CD1c-positive myeloid dendritic cell (primary cell): Measurements from ENCODE around the gene NRXN3.

ENCODE experiments used
- DNase-seq: peaks from one replicate; pipeline ENCODE4 v3.0.0-alpha.2; 2016; ENCODE audit errors: extremely low spot score

The NRXN3 gene

DNA sequence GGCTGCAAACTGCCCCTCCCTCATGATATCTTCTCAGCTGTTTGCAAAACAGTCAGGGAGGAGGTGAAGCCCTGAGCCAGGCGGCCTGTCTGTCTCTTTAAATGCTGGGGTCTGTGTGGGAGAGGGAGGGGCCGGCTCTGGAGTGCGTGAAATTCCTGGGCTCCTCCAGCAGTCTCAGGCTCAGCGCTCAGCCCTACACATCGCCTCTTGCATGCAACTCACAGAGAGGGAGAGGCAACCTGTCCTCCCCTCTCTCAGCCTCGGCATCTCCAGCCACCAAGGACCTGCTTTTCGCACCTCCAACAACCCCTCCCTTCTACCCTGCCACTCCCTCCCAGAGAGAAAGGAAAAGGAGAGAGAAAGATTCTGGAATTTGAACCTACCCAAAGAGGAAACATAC is at the start of gene NRXN3:
TSS of gene NRXN3 (plus strand) at position 171 of the 400 bp plus-strand sequence. CDS start 72,721 bp downstream, outside the sequence.
- DNase-seq = no peak

DNA sequence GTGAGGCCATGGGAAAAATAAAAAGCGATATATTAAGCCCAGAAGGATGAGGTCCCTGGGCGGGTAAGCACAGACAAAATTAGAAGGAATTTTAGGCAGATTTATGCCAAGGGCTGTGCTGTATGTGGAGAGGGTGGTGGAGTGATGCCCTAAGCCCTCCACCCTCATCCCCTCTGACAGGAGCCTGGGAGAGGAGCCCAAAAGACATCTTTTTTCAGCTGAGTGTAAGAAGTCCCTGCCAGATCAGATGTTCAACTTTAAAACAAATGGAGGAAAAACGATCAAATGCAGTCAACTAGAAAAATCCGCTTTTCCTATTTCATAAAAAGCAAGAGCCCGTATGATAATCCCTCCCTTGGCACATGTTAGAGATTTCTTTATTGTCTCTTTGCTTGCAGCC is 47.7 kb upstream of the NRXN3 start:
- DNase-seq = no peak

DNA sequence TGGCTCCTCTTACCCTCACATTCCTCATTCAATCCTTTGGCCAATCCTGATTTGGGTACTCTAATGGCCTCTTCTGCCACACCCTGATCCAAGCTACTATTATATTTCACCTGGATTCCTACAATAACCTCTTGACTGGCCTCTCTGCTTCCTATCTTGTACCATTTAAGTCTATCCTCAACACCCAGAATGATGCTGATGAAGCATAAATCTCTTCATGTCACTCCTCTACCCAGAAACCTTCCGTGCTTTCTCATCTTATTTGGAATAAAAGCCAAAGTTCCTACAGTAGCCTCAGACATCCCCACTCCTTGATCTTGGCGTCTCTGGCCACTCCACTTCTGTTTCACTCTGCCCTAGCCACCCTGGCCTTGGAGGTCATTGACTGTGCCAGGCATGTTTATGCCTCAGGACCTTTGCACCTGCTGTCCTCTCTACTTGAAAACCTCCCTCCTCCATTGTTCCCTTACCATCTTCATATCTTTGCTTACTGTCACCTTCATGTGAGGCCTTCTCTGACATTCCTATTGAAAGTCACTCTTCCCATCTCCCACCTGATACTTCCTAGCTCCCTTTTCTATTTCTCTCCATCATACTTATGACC is 46.4 kb upstream of the NRXN3 start:
- no peak for DNase-seq

DNA sequence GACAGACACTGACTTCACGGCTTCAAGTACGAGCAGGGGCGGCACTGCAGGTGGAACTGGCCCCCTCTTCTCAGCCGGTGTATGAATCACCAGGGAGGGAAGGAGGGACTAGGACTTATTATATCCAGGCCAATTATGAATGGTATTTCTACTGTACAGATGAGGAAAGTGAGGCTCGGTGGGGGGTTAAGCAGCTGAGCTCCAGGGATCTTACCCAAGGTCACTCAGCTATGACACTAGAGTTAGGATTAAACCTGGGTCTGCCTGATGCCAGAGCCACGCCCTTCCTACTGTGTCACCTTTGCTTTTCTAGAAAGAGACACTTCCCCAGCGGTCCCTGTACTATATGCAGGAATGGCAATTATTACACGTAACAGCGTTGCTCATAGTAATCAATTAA is 42.2 kb upstream of the NRXN3 start:
- no peak for DNase-seq

DNA sequence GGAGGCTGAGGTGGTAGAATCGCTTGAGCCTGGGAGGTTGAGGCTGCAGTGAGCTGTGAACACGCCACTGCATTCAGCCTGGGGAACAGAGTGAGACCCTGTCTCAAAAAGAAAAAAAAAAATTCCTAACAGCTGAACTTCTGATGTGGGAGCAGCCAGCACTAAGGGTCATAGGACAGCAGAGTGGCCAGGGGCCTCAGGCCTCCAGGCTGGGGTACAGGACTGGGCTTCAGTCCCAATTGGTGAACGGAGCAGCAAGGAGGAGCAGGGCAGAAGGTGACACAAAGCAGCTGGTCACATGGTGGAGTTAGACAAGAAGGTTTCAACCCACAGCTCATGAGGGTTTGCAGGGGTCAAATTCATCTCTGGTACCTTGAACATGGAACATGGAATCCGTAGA is 40.8 kb upstream of the NRXN3 start:
- DNase-seq = no peak

DNA sequence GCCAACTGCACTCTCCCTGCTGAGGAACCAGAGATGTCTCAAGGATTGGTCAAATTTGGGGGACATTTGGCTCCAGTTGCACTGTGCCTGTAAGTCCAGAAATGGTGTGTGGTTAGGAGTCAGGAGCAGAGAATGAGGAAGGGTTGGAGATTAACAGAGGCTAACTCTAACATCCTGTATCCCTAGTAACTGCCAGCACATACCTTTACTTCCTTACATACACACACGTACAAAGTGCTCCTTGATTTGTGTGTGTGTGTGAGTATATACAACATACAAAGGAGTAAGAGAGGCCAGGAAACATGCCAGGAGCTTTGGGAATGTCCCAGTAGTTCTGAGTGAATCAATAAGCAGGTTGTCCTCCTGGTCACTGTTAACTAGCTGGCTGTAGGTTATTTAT is 39.8 kb upstream of the NRXN3 start:
- DNase-seq = no peak

DNA sequence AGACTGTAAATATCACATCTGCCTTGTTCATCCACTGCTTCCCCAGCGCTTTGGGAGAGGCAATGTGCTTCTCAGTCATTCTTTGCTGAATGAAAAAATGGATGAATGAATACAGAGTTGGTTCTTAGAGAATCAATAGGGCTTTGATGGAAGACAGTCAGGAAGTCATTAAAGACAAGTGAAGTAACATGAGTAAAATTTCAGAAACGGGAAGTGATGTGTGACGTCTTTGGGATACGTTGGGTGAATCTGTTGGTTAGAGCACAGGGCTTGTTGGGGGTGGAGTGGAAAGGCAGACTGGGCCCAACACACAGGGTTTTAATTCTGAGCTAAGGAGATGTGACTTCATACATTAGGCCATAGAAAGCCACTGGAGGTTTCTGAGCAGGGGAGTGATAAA is 39.0 kb upstream of the NRXN3 start:
- no peak for DNase-seq

DNA sequence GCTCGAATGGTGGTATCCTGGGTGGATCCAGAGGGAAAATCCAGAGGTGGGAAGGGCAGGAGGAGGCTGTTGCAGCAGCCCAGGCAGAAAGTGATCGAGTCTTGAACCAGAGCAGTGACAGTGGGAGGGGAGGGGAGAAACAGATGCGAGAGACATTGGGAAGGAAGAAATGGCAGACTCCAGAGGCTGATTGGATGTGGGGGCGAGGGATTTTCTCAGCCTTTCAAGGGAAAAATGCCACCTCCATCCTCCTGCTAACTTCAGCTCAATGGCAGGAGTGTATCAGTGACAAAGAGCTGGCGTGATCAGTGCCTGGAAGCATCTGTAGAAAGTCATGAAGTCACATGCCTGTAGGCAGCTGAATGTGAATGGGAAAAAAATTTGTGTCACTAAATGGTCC is 38.6 kb upstream of the NRXN3 start:
- no peak for DNase-seq

DNA sequence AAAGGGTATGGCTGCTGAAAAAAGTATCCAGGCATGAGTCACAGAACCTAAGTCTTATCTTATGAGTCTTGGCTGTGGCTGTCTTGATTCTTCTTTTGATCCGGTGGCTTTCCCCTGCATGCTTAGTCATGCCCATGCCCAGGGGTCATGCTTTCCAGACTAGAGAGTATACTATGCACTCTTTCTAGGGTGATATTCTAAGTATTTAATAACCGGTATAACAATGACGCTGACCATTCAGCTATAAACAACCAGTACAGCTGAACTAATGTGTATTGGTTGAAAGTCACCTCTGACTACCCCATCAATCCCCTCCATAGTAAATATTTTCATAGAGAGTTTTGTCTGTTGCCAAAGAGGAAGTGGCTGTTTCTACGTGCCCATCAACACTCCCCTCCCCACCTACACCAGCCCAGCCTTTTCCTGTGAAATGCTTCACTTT is 34.7 kb upstream of the NRXN3 start:
- DNase-seq = no peak

DNA sequence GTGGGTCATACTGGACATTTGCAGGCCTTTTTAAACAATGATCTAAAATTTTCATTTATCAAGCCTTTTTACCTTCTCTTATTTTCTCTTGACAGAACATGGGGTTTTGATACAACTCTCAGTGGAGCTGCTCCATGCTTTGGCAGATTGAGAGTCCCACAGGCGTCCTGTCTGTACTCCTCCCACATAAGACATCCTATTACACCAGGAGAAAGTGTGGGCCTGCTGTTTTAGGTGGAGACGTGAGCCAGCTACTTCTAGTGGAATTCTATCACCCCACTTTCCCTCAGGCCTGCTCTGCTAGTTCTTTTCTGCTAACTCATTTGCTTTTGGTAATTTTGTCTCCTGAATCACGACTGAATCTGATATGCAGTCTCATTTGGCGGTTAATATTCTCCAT is 33.5 kb upstream of the NRXN3 start:
- DNase-seq = no peak

DNA sequence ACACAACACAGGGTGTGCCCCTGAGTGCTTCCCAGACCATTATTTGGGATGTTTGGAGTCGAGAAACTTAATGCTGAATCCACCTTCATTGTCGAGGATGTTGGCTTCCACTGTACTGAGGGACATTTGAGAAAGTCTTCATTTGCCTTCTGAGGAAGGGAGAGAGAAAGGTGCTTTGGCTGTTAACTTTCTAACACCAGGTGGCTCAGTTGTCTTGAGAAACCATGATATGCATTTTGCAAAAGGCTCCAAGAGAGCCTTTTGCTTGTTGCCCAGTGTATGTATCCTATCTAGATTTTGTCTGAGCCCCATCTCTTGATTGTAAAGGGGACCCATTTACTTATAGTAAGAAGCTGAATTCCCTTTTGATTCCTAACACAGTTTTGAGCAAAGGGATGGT is 28.6 kb upstream of the NRXN3 start:
- DNase-seq = no peak

DNA sequence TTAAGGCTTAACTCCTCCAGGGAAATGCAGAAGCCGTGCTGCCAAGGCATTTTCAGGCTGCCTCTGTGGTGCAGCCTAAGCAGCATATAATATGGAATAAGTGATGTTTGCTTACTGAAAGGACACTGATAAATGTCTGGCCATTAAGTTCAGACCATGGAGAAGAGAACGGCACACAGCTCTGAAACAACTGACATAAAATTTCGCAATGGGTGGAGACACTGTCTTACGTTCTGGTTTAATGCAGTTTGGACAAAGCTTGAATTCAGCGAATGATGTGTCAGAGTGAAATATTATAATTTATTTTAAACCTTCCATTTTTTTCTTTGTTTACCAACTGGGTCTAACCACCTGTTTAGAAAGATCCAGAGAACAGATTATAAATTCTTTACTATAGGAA is 27.2 kb upstream of the NRXN3 start:
- DNase-seq = no peak

DNA sequence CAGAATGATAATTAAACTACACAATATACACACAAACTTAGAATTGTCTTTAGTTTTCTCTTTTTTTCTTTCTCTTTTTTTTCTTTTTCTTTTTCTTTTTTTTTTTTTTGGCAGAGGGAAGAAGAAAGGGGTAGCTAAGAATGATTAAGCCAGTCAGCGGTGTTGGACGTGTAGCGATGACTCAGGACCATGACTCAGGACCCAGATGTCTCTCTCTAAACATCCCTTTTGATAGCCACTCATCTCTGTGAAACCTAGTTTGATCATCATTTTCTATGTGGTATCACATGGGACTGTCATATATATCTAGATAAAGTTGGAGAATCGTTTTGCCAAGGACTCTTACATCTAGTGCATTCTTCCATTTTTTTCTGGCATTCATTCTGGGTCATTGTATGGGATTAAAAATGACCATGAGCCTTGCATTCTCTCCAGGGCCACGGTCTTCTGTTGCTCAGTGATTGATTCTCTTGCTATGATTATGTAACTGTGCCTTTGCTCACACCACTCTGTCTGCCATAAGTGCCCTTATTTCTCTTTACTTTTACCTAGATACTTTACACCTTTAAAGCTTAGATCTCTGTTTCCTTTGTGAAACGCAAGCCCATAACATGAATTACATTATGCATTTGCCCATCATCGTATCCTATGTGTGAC is 26.6 kb upstream of the NRXN3 start:
- DNase-seq = no peak

DNA sequence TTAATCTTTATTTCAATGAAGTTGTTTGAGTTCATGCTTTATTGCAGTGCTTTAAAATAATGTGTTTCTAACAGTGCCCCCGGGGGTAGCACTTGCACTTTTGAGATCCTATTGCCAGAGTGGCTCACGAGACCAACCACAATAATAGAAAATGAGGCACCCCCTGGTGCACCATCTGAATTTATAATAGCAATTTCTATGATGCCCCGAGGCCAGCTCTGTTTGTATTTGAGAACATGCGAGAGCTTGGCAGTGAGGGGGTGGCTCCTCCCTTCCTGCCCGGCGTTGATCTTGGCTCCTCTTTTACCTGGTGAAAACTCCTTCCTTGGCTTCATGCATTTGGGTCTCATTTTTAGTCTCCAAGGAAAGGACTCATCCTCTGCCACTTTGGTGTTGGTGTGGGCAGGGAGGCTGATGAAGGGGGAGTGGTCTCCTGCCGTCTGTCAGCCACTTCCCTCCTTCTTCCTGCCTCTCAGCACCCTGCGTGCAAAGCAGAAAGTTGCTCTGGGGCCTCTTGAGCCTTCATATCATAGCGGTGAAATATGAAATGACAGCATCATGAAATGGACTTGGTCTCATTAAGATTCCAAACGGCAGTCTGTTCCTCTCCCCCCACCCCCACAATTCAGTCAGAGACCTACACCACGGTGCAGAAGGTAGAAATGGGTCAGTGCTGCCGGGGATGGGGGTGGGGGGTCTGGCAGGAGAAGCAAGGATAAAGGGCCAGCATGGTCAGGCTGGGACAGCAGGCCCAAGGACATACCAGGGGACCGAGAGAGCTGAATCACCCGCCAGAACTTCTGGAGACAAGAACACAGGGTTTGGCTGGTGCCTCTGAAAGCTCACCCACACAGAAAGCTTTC is 17.7 kb upstream of the NRXN3 start:
- no peak for DNase-seq

DNA sequence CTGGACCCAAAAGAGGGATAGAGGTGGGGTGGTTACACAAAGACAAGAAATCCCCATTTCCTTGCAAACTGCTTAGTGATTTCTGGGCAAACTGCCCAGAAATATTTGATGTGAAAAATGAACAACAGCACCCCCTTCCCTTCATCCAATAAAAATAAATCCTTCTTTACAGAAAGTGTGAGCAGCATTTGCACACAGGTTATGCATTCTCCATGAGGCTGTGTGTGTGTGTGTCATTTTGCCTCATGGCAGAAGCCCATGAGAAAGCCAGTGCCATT is 17.2 kb upstream of the NRXN3 start:
- no peak for DNase-seq

DNA sequence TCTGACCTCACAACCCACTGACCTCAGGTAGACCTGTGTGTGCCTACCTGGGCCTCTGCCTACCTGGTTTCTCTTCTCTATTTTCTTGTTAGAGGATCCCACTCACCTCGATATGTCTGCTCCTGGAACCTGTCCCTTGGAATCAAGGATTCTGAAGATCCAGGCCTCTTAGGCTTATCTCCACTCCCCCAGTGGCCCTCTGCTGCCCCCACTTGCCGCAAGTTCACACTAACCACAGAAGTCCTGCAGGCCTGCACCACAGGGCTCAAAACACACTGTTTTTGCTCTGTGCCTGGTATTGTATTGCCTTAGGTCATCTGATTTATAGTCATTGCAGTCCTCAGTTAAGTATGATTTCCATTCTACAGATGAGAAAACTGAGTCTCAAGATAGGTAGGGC is 15.3 kb upstream of the NRXN3 start:
- DNase-seq = no peak

DNA sequence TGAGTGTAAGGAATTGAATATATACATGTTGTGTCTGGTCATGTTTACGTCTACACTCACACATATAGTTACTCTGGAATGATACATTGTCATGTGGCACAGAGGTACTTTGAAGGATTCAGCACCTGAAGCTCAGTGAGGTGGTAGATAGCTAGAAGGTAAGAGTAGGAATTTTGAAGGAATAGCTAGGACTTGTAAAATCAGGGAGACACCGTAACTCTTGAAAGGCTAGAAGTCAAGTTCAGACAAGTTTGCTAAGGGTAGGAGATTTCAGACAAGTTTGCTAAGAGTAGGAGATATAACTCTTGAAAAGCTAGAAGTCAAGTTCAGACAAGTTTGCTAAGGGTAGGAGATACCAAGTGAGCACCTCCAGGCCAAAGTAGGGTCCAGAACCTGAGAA is 14.0 kb upstream of the NRXN3 start:
- DNase-seq = no peak

DNA sequence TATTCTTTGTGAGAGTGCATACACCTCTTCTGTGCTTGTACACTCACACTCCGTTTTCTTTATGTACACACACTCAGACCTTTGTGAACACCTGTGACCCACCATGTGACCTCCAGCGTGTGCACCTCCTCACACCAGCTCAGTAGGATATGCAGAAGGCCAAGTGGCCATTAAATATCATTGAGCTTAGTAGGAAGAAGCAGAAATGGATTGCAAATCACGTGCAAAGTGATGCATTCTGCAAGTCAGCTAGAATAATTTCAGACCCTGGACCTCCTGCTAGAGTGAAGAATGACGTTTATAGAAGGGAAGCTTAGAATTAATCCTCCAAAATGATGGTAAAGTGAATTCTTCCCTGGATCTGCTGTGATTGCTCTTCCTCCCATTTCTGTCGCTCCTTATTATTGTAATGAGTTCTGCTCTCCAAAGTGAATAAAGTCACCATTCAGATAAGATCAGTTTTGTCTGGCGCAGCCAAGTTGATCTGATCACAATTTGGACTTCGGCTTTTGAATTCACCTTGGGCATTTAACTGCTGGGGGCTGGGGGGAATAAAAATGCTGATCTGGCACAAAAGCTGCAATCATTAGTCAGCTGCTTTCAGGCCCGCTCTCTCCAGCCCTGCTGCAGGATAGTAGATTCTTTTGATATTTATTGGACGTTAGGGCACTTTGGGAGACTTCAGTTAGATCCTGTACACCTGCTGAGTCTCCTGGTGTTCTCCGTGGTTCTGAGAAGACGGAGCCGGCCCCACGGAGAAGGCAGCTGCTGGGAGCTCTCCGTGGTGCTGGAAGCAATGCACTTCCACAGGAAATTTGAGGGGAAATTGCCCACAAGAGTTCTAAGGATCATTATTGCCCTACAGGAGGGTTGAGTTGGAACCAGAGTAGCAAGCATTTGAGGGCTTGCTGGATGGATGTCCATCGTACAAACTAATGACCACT is 12.4 kb upstream of the NRXN3 start:
- DNase-seq = no peak

DNA sequence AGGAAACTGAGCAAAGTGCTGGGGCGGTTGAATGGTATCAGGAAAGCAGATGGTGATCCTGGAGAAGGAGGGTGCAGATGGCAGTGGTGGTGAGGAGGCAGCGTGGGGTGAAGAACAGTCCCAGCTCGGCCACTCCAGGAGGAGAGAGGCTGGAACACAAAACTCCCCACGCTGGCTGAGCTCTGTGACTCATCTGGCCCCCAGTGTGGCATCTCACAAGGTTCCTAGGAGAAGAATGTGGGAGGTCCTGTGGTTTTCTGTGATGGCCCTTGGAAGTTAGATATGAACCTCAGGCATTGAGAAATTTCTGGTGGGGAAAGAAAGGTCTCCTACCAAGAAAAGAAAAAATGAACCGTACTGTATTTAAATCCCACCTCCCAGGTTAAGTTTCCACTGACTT is 8.0 kb upstream of the NRXN3 start:
- DNase-seq = no peak

DNA sequence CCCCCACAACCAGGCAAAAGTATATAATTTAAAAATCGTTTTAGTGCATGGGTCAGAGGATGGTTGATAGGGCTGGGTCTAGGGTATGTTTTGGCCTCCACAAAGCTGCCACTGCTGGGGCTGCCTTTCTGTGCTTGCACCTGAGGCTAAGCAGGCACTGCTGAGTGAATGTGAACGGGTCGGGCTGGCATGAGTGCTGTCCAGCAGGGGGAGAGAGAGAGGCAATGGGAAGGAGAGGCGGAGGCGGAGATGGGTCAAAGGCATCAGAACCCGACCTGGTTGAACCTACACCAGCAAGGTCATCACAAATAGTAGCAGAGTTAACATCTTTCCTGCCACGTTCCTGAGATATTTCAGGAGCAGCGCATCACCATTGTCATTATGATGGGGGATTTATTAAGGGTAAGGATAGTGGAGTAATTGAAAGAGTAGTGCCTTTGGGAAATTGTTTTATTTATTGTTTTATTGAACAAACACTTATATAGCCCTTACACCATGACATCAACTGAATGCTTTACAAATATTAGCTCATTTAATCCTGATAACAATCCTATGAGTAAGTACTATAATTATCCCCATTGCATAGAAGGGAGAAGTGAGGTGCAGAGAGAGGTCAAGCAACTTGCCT is 5.8 kb upstream of the NRXN3 start:
- DNase-seq = no peak

DNA sequence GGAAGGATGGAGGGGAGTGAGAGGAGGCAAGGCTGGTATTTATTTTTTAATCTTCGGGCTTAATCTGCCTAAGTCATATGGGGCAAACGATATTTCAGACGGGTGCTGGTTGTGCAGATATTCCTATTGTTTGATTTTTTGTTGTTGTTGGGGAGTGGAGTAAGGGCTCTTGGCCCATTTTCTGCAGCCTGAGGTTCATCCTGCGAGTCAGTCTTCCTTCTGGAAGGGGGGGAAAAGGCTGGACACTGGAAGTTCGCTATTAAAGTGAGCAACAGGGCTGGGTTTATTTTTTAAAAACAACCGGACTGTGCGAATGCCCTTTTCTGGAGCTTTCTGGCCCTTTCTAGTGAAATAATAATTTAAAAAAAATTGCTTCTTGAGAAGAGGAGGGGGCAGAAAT is 2.3 kb downstream of the NRXN3 start:
- no peak for DNase-seq
